A673 (cell line): Measurements from ENCODE around the gene IL10RB.

ENCODE experiments used
- EZH2 ChIP-seq: fragments of 200-600 bp; sonication (generic); IDR thresholded peaks from 2 replicates; pipeline ENCODE4 v1.6.1; 2017; ENCODE audit warnings: borderline replicate concordance, low read depth, mild to moderate bottlenecking, mixed read lengths, antibody characterized with exemption, low read length; ENCODE audit not compliant: poor library complexity, severe bottlenecking
- TF ChIP-seq, protein P1 (sequence below): fragments of 300-800, 200-600 bp; sonication (generic); conservative IDR thresholded peaks from 2 replicates; pipeline ENCODE4 v1.5.1; 2017; ENCODE audit warnings: low read depth, mild to moderate bottlenecking, antibody characterized with exemption, low read length, moderate library complexity, mixed read lengths

DNA sequence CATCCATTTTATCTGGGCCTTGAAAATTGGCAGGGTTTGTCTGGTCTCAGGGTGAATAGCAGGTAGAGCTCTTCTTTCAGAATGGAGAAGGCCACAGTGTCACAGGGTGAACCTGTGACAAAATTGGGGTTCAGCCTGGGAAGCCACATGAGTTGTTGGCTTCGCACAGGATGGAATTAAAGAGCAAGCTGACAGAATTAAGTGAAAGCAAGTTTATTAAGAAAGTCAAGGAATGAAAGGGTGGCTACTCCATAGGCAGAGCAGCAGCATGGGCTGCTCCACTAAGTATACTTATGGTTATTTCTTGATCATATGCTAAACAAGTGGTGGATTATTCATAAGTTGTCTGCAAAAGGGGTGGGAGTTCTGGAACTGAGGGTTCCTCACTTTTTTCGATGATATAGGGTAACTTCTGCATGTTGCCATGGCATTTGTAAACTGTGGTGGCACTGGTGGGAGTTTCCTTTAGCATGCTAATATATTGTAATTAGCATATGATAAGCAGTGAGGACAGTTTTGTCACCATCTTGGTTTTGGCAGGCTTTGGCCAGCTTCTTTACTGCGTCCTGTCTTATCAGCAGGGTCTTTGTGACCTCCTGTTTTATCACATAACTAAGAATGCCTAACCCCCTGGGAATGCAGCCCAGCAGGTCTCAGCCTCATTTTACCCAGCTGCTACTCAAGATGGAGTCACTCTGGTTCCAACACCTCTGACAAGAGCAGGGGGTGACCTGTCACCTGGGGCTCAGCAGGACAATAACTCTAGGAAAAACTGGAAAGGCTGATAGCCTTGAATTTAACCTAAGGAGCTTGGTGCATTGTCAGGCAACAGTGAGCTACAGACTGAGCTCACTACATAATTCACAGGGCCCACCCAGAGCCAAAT is 31.3 kb upstream of the IL10RB start:
- TF ChIP-seq, protein P1, sequence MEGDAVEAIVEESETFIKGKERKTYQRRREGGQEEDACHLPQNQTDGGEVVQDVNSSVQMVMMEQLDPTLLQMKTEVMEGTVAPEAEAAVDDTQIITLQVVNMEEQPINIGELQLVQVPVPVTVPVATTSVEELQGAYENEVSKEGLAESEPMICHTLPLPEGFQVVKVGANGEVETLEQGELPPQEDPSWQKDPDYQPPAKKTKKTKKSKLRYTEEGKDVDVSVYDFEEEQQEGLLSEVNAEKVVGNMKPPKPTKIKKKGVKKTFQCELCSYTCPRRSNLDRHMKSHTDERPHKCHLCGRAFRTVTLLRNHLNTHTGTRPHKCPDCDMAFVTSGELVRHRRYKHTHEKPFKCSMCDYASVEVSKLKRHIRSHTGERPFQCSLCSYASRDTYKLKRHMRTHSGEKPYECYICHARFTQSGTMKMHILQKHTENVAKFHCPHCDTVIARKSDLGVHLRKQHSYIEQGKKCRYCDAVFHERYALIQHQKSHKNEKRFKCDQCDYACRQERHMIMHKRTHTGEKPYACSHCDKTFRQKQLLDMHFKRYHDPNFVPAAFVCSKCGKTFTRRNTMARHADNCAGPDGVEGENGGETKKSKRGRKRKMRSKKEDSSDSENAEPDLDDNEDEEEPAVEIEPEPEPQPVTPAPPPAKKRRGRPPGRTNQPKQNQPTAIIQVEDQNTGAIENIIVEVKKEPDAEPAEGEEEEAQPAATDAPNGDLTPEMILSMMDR: no peak
- no peak for TF ChIP-seq EZH2
